ENCODE measurements around the gene ROMO1. TPM values are rescaled to one million over a fixed set of nuclear protein-coding genes. Genes with fewer than 3 reads are reported as not detected.
A peak's percentile ranks its signal among the peaks of the same experiment; 100 is the strongest.

The ROMO1 gene
- total RNA-seq: 141 TPM
- long read RNA-seq, partial matches to known transcripts: 0 of 5 reads
- long read RNA-seq, other reads (novel, unspliced or antisense): 1 of 5 reads

DNA sequence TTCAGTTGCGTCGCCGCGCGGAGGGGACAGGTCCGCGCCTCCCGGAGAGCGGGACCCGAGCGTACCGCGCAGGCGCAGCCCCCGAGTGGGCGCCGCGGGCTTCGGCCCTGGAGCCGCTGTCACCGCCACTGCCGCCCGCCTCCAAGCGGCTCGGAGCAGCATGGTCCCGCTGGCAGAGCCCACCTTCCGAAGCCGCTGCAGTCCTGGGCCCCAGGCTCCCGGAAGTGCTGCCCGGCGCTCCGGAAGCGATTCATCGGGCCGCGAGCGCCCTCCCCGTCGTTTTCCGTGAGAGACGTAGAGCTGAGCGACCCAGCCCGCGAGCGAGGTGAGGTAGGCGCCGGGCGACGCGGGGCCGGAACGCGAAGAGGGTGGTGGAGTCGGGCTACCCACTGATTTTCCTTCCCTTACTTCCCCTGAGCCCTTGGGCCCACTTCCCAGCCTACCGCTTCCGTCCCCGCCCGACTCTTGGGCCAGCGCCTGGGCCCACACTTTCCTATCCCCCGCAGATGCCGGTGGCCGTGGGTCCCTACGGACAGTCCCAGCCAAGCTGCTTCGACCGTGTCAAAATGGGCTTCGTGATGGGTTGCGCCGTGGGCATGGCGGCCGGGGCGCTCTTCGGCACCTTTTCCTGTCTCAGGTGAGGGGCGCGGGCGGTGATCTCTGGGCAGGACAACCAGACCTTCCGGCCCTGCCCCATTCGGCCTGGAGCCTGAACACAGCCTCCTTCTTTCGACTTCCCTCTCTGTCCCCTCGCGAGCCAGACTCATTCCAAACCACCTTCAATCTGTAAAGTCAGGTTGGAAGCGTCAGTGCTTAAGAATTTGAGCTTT is at the start of gene ROMO1, which contains the start of gene NFS1:
Gene ROMO1 (plus strand): TSS at position 279 of the 830 bp plus-strand sequence. CDS start 228 bp downstream, at position 507.
Gene NFS1 (minus strand): TSS at position 226 of the 830 bp plus-strand sequence. CDS start 64 bp downstream, at position 162.
- DNase-seq (ENCODE audit: low spot score): peak; percentile 96

DNA sequence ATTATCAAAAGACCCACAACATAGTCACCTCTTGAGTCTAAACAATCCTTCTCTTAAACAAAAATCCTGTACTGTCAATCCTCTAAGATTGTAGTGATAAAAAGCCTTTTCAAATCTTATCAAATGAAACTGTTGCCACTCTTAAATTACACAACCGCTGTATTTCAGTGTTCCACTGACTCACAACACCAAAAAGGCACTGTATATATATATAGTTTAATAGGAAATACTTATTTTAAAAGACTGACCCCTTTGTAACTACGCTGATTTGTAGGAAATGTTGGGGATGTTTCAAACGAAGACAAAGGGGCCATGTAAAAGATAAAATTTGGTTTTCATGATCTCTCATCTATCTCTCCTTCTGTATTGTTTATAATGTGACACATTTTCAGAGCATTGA is 48.6 kb upstream of the ROMO1 start:
- DNase-seq (ENCODE audit: low spot score): no peak

DNA sequence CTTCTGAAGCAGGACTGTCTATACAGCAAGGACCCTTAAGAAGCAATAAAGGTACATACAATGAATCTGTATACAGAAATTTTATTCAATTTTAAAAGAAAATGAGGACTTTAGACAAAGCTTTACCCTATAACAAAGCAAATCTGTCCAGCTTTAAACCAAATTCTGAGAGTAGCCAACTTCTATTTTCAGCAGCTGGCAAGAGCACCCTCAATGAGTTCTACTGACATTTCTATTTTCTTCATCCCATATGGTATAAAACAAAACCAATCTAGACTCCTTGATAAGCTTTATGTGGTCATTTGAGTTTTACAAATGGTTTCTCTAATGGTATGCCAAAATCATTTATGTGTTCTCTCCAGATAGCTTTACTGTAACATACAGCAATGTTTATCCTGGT is 47.2 kb upstream of the ROMO1 start:
- DNase-seq (ENCODE audit: low spot score): no peak

DNA sequence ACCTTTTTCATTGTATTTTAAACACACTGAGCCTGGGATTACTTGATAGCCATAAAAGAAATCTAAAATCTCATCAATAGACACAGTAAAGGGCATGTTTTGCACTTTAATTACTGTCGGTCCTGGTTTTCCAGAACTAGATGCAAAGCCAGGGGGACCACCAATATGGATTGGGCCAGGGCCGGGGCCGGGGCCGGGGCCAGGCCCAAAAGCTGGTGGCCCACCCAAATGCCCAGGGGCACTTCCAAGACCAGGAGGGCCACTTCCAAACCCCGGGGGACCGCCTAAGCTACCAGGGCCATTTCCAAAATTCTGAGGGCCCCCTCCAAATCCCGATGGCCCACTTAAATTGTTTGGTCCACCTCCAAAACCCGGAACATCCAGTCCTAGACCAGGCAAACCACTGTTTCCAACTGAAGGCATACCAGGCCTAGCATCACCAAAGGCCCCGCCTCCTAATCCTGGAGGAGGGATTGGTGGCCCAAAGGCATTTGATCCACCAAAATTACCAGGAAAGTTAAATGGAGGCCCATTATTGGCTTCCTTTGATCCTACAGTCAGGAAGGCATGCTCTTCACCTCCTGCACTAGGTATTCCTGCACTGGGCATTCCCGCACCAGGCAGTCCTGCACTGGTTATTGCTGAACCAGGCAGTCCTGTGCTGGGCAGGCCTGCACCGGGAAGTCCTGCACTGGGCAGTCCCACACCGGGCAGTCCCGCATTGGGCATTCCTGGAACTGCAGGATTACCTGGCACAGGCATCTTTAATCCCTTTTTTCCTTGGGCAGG is 46.4 kb upstream of the ROMO1 start:
- no peak for DNase-seq (ENCODE audit: low spot score)

GRCh38 chr20:35653430-35653734 is 45.8 kb upstream of the ROMO1 start:
- DNase-seq (ENCODE audit: low spot score): no peak

GRCh38 chr20:35653893-35654292 is 45.3 kb upstream of the ROMO1 start:
- no peak for DNase-seq (ENCODE audit: low spot score)

GRCh38 chr20:35654415-35654814 is 44.8 kb upstream of the ROMO1 start:
- no peak for DNase-seq (ENCODE audit: low spot score)

GRCh38 chr20:35657271-35657670 is 41.9 kb upstream of the ROMO1 start:
- no peak for DNase-seq (ENCODE audit: low spot score)

GRCh38 chr20:35660122-35660937 is 38.9 kb upstream of the ROMO1 start:
- no peak for DNase-seq (ENCODE audit: low spot score)

DNA sequence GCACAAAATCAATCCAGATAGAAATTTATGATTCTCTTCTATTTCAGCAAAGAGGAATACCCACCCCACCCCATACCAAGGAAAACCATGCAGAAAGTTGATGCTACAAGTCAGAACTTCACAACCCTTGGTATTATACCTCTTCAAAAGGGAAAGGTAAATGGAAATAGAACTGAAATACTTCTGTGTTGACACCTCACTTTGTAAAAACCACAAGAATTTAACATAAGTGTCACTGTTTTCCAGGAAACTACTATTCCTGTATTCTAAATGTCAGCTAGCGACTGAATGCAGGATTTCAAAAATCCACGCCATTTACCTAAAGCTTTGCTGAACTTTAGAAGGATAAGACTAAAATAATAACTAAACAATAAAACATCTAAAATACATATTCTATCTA is 38.2 kb upstream of the ROMO1 start:
- DNase-seq (ENCODE audit: low spot score): no peak

DNA sequence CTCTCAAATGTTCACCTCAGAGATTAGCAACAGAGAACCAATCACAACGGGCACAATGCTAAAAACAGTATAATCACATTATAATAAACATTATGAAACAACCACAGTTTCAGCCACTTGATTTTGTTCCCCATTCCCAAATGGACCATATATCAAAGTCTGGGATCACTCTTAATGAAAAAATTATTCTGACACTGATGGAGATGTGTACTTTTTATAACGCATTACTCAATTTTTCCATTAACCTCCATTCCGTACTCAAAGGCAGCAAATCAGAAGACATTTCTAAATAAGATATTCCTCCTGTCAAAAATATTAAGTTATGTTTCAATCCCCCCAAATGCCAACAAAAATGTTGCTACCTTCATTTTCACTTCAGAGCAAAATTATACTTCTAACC is 37.3 kb upstream of the ROMO1 start:
- DNase-seq (ENCODE audit: low spot score): no peak

GRCh38 chr20:35662551-35662950 is 36.7 kb upstream of the ROMO1 start:
- DNase-seq (ENCODE audit: low spot score): no peak

DNA sequence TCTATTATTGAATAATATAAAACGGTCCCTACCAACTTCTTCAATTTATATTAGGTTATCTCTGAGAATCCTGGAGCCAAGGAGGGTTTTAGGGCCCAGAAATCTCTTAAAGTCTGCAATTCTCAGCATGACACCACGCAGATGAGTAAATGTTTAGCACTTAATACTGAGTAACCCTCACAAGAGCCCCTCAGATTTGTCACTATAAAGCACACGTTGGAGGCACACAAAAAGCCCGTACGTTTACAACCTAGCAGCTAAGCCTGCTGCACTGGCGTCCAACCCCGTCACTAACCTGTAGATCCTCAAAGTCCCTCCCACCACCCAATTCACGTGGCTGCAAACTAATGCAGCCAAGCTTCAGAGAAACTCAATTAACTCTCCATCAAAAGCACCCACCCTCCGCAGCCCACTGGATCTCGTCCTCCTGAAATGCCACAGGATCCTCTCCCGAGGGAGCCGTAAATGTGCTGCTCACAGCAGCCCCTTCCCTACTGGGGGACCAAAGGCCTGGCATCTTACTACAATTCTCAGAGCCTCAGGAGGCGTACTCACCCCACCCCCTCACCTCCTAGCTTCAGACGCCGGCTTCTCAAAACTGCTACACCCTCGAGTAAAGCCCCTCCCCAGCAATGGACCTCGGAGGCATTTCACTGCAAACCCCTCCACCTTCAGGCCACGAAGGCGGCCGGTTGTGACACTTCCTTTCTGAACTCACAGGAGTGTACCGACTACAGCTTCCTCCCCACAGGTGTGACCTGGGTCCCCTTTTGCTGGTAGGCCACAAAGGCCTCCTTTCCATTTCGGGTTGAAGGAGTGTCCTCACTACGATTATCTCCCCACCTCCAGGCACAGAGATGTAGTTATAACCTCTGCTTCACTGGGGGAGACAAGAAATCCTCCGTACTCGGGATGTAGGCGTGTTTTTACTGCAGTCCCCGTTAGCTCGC is 35.4 kb upstream of the ROMO1 start:
- no peak for DNase-seq (ENCODE audit: low spot score)

DNA sequence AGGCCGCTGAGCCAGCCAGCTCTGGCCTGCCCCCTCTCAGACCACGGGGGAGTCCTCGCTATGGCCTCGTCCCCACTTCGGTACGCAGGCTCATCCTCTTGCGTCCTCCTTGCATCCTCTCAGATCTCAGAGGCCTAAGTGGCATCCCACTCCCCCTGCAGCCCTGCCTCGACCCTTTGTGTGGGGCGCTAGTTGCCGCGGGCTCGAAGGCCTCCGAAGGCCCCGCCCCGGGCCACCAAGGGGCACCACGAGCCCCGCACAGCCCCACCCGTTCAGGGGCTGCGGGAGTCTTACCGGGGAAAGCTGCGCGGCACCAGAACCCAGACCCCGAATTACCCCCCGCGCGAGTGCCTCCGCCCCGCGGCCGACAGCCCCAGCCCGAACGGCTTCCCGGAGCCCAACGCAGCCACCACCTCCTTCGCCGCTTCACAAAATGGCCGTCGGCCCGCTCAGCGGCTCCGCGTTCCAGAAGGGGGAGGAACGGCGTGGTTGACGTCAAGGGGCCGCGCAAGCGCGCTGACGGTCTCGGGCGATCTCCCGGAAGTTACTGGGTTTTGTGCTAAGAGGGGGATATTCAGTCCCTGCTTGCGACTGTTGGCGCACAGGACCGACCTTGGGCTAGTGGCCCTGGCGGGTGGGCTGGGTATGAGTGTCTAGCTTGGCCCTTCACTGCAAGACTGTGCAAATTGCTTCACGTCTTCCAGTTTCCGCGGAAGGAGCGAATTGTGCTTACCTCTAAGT is 34.6 kb upstream of the ROMO1 start, which contains the start of the genes CPNE1 and RBM12:
Gene CPNE1 (minus strand): TSS at position 435 of the 741 bp plus-strand sequence. CDS start 31,977 bp downstream, outside the sequence.
Gene RBM12 (minus strand): TSS at position 435 of the 741 bp plus-strand sequence. CDS start 9,578 bp downstream, outside the sequence.
- DNase-seq (ENCODE audit: low spot score): peak; percentile 99

GRCh38 chr20:35665949-35666288 is 33.3 kb upstream of the ROMO1 start:
- no peak for DNase-seq (ENCODE audit: low spot score)

DNA sequence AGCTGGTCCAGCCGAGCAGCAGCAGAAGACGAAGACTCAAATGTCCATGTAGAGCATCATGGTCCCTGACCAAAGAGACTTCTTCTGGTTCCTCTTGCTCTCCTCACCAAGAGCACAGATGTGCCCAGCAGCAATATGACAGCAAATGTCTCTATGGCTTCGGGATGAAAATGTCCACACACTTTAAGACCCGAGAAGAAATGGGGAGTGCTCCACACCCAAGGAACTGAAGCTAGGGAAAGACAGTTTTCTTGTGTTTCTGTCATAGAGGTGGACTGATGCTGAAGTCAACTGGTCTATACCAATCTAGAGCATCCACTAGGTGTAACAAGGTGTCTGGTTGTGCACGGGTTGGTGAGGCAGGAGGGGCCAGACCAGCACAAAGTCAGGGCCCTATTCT is 30.0 kb upstream of the ROMO1 start:
- DNase-seq (ENCODE audit: low spot score): no peak

DNA sequence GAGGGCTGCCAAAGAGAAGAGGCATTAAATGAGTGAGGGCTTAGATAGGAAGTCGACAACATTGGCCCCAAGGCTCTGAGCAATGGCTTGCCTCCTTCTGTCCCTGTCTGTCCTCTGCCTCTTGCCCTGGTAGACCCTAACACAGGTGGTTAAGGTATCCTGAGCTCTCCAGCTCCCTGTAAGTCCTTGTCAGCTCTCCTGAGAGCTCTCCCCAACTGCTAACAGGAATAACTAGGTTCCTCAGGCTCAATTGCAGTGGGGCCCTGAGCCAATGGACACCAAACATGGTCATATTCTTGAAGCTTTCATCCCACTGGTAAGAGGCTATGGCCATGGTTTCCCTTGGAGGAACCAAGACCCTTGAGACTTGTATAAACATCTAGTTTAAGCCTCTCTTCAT is 29.5 kb upstream of the ROMO1 start:
- no peak for DNase-seq (ENCODE audit: low spot score)

- DNase-seq (ENCODE audit: low spot score): no peak
Measured at GRCh38 chr20:35673884-35674283, 25.3 kb upstream of the ROMO1 start.

DNA sequence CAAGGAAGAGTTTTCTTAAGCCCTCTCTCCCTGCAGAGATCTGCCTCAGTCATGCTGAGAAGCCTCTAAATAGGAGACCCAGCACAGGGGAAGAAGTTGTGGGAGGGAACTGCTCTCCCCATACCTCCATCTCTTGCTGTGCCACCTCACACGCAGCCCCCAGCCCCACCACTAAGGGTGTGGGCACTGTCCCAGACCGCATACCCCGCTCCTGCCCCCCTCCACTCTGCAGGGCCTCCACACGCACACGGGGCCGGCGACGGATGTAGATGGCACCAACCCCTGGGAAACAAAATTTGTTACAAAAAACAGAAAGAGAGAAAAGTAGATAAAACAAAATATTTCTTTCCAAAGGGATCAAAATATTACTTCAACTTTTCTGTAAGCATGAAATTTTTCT is 24.3 kb upstream of the ROMO1 start:
- no peak for DNase-seq (ENCODE audit: low spot score)

Measured in mesenteric fat pad (tissue), 1 donor.